ENCODE data around the gene AAK1. TPM values are rescaled to one million over a fixed set of nuclear protein-coding genes. Genes with fewer than 3 reads are reported as not detected.

AAK1 gene
- total RNA-seq, 4 donors from 2014 or later: 42.5 to 55.9 (median 51.2) TPM

GRCh38 chr2:69575926-69576325, 67.6 kb downstream of the AAK1 start:
- no peak for TF ChIP-seq CTCF (IDR thresholded peaks at IDR 0.05; ENCODE audit: low read depth)

- TF ChIP-seq CTCF (IDR thresholded peaks at IDR 0.05; ENCODE audit: low read depth): no peak
These were observed 70.9 kb downstream of the AAK1 start for GRCh38 chr2:69572641-69573040.

- no peak for TF ChIP-seq CTCF (IDR thresholded peaks at IDR 0.05; ENCODE audit: low read depth)
These were observed 72.3 kb downstream of the AAK1 start for GRCh38 chr2:69571189-69571588.

- no peak for TF ChIP-seq CTCF (IDR thresholded peaks at IDR 0.05; ENCODE audit: low read depth)
These were observed 73.1 kb downstream of the AAK1 start for GRCh38 chr2:69570474-69570873.

GRCh38 chr2:69567909-69568300, 75.6 kb downstream of the AAK1 start:
- no peak for TF ChIP-seq CTCF (IDR thresholded peaks at IDR 0.05; ENCODE audit: low read depth)

GRCh38 chr2:69567157-69567908, 76.2 kb downstream of the AAK1 start:
- no peak for TF ChIP-seq CTCF (IDR thresholded peaks at IDR 0.05; ENCODE audit: low read depth)

GRCh38 chr2:69566669-69567068, 76.9 kb downstream of the AAK1 start:
- no peak for TF ChIP-seq CTCF (IDR thresholded peaks at IDR 0.05; ENCODE audit: low read depth)

All from subcutaneous adipose tissue (tissue), 4 donors.